ENCODE measurements around the gene PAX7.

Gene PAX7

DNA sequence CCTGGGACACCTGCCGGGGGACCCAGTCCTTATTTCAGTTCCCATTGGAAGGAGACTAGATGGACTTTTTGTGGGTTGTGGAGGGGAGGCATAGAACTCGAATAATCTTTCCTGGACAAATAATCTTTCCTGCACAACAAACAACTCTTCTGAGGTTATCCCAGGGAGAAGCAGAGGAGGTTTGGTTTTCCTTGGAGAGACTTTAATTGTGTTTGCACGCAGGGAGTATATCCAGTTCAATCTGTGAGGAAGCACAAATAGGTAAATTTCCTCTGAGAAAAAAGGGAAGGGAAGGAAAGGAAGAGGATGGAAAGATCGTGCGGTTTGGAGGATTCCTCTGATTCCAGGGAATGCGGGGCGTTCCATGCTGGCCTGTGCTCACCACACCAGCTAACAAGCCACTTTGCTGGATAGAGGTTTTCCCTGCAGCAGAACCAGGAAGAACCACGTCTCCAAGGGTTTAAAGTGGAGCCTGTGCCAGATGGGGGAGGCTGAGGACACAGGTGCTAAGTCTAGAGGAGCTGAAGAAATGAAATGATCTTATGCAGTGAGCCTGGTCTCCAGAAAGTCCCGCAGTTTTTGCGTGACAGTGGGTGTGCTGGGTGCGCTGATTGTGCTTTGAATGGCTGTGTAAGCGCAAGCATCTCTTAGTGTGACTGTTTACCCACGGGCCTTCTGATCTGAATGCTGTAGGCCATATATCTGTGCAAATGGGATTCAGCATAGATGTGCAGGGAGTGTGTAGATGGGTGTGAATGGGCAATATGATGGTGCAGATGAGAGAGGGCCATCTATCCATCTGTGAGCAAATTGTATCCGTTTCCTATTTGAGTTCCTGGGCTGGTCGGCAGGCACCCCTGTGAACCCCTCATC lies 7.6 kb downstream of the PAX7 start:
- no peak overlapping the region for H3K4me3 ChIP-seq (ENCODE audit: low read depth, low read length)
- TF ChIP-seq, protein P1, sequence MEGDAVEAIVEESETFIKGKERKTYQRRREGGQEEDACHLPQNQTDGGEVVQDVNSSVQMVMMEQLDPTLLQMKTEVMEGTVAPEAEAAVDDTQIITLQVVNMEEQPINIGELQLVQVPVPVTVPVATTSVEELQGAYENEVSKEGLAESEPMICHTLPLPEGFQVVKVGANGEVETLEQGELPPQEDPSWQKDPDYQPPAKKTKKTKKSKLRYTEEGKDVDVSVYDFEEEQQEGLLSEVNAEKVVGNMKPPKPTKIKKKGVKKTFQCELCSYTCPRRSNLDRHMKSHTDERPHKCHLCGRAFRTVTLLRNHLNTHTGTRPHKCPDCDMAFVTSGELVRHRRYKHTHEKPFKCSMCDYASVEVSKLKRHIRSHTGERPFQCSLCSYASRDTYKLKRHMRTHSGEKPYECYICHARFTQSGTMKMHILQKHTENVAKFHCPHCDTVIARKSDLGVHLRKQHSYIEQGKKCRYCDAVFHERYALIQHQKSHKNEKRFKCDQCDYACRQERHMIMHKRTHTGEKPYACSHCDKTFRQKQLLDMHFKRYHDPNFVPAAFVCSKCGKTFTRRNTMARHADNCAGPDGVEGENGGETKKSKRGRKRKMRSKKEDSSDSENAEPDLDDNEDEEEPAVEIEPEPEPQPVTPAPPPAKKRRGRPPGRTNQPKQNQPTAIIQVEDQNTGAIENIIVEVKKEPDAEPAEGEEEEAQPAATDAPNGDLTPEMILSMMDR (IDR thresholded peaks at IDR 0.05; ENCODE audit: borderline replicate concordance, insufficient read depth, low read depth, low read length): no peak

DNA sequence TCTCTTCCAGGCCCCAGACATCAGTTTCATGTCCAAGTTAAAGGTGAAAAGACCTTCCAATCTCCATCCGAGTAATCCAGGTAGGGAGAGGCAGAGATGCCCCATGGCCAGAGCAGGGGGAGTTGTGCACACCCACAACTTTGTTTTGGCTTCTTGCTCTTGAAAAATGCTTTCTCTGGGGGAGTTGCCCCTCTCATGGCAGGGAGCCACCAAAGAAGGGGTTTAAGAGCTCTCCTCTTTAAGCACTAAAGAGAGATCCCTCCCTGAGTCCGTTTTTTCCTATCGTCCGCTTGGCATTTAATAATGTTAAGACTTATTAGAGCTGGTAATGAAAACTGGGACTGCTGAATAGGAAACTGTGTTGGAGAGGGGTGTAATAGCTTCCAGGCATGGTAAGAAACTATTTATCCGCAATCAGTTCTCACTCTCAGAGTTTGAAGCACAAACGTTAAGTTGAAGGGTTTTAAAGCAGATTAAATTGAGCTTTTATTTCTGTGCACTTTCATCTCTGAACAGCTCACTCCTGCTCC lies 8.3 kb downstream of the PAX7 start:
- no peak overlapping the region for H3K4me3 ChIP-seq (ENCODE audit: low read depth, low read length)
- TF ChIP-seq, protein P1 (IDR thresholded peaks at IDR 0.05; ENCODE audit: borderline replicate concordance, insufficient read depth, low read depth, low read length): no peak

DNA sequence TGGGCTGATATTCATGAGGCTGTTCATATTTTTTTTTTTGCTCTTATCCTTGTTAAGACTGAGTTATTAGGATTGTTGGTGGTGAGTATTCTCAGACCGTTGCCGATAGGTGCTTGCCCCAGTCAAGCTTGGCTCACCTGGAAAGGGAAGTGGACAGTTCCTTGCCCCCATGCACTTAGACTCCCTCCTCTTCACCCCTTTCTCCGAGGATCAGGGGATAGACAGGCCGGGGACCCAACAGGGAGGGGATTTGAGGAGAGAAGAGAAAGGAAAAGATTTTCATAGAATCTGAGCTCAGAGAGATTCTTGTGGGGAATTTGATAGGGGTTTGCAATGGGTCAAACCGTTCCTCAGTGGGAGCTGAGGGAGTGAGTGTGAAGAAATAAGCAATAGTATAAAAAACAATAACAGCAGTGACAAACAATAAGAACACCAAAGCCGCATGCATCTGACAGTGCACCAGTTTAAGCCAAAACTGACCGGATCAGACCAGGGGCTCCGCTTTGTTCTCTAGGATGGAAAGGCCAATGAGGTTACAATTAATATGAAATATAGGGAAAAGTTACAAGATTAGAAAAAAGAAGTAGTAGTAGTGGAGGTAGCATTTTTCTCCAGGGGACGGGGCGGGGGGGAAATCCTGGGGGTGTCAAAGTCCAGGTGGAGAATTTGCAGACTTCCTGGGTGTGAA lies 8.9 kb downstream of the PAX7 start:
- H3K4me3 ChIP-seq (ENCODE audit: low read depth, low read length): no peak overlapping the region
- TF ChIP-seq, protein P1 (IDR thresholded peaks at IDR 0.05; ENCODE audit: borderline replicate concordance, insufficient read depth, low read depth, low read length): no peak

DNA sequence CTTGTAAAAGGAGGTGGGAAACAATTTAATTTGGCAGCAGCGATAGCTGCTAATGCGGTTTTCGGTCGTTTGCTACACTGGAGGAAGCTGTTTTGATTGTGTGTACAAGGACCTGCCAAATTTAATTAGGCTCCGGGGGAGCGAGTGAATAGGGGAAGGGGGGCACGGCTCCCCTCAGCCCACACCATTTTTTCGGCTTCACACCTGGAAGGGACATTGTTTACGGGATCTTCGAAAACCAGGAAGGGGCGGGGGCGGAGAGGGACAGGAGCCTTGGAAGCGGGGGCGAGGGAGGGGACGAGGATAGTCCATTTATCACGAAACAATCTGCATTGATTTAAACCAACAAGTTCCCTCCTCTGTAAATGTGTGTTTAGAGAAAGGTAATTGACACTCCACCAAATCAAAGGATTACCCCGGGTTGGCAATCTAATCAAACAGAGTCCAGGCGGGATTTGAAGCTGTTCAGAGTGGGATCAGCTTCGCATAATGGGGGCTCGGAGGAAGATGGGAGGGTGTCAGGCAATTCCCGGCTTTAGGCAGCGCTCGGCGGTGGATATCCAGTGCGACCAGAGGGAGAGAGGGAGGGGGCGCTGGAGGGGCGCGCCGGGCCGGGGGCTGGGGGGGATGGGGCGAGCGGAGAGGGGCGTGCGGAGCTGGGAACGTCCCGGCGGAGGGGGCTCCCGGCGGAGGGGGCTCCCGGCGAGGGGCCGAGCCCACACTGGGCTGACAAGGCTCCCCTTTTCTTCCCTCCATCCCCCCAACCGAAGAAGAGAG lies 9.8 kb downstream of the PAX7 start:
- H3K4me3 ChIP-seq (ENCODE audit: low read depth, low read length): no peak overlapping the region
- TF ChIP-seq, protein P1 (IDR thresholded peaks at IDR 0.05; ENCODE audit: borderline replicate concordance, insufficient read depth, low read depth, low read length): no peak

DNA sequence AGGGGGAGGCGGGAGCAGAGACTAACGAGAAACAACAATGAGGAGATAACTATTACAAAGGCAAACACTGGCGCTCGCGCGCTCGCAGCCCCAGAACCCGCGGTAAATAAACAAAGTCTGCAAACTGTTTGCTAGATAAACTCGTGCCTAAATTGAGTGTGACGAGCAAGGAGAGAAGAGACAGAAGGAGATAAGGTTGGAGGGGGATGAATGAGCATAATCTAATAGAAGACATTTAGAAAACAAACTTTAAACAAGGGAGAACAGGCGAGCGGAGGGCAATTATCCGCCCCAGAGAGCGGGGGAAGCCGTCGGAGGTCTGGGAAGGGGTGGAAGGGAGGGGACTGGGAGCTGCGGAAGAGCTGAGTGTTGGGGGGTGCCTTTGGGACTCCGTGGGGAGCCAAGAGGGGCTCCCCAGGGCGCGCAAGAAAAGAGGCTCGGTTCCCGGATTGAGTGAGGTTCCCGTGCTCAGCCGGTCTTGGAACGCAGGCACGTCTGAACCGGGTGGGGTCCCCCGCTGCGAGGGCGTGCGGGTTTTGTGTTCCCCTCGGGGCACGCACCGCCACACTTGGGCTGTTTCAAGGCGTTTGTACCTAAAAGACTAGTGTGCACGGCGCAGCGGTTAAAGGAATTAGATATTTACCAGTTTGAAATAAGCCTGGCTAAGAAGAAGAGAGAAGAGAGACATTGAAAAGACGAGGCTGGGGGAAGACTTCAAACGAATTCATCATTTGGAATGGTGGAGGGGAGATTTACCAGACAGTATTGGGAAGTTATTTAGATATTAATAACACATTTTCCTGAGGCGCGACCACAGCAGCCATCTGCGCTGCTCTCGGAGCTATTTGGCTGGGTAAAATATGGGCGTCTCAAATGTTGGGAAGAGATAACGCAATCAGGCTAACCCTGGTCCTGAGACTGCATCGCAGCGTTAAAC lies 10.6 kb downstream of the PAX7 start:
- TF ChIP-seq, protein P1 (IDR thresholded peaks at IDR 0.05; ENCODE audit: borderline replicate concordance, insufficient read depth, low read depth, low read length): no peak
- H3K4me3 ChIP-seq (ENCODE audit: low read depth, low read length): no peak overlapping the region
